Measurements from ENCODE around the gene MLLT10.

MLLT10 gene

DNA sequence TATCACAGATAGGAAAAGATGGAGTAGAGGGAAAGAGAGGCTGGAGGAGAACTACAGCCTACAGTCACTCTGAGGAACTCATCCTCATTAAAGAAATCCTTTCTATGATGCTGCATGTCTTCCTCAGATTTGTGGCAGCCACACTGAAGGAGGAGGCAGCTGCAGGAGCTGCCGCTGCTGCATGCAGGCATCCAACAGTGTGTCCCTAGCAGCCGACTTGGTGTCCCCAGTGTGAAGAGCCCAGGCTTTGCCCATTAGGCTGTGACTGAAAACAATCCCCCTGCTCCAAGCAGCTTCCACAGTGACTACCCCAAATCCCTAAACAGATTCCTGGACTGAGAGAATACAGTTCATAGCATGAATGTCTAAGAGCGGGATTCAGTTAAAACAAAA, 31.7 kb upstream of the MLLT10 start:
- Histone ChIP-seq H3K4me1 (ENCODE audit: control insufficient read depth, insufficient read depth, low read length) (peaks cover 71% of the 10 kb centered on the region), H3K27me3 (ENCODE audit: control insufficient read depth, insufficient read depth, low read length) (peaks cover 69% of the 10 kb centered on the region), H3K9ac (ENCODE audit: low read length) (no peak overlapping the region), H3K36me3 (ENCODE audit: control insufficient read depth, insufficient read depth, low read length) (no peaks in the 10 kb centered on the region), H3K27ac (ENCODE audit: low read depth, low read length) (no peak overlapping the region), H3K4me3 (ENCODE audit: low read depth, low read length) (no peak overlapping the region), H3K9me3 (ENCODE audit: control insufficient read depth, insufficient read depth, low read depth, low read length) (no peaks in the 10 kb centered on the region)

DNA sequence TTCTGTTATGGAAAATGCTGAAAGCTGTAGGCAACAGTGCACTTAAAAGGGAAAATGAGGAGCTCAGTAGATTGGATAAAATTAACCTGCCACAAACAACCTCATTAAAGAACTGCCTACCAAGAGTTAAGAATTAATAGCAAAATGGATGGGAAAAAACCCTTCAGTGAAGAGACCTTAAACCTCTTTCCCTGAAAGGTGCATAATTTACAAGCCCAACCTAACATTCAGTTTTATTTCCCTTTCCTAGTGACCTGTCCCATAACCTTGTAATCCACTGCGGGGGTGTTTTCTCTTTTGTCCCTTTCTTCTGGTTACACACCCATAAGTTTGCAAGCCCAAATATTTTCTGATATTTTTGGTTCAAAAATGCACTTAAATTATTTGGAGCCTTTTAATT, 30.5 kb upstream of the MLLT10 start:
- H3K27me3 ChIP-seq (ENCODE audit: control insufficient read depth, insufficient read depth, low read length) = peaks cover 65% of the 10 kb centered on the region
- H3K27ac ChIP-seq (ENCODE audit: low read depth, low read length) = no peak overlapping the region
- H3K4me3 ChIP-seq (ENCODE audit: low read depth, low read length) = no peak overlapping the region
- H3K36me3 ChIP-seq (ENCODE audit: control insufficient read depth, insufficient read depth, low read length) = no peaks in the 10 kb centered on the region
- no peaks in the 10 kb centered on the region for H3K9me3 ChIP-seq (ENCODE audit: control insufficient read depth, insufficient read depth, low read depth, low read length)
- H3K4me1 ChIP-seq (ENCODE audit: control insufficient read depth, insufficient read depth, low read length) = peaks cover 71% of the 10 kb centered on the region
- no peak overlapping the region for H3K9ac ChIP-seq (ENCODE audit: low read length)

DNA sequence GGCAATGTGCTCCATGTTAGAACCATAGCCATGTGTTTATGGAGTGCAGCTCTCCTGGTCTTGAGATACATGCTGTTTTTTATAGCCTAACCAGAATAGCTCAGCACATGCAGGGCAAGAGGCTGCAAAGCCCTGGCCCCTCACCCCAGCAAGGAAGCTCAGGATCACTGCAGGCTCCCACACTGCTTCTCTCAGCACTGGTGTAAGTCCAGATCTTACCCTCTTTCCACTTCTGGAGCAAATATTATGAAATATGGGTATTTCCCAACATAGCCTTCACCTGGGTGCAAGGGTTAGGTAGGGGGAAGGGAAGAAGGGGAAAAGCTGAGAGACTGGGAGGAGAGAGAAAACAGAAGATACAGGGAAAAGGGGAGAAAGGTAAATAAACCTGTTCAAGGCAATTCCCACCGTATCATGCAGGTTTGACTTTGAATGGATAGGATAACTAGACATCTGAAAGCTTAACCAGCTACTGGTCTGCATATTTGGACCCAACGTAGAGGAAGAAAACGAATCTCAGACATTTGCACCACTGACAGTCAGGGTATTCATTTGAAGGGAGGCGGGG, 28.2 kb upstream of the MLLT10 start:
- Histone ChIP-seq H3K4me1 (ENCODE audit: control insufficient read depth, insufficient read depth, low read length) (peaks cover 63% of the 10 kb centered on the region), H3K27ac (ENCODE audit: low read depth, low read length) (no peak overlapping the region), H3K9me3 (ENCODE audit: control insufficient read depth, insufficient read depth, low read depth, low read length) (no peaks in the 10 kb centered on the region), H3K9ac (ENCODE audit: low read length) (no peak overlapping the region), H3K27me3 (ENCODE audit: control insufficient read depth, insufficient read depth, low read length) (peaks cover 42% of the 10 kb centered on the region), H3K36me3 (ENCODE audit: control insufficient read depth, insufficient read depth, low read length) (no peaks in the 10 kb centered on the region), H3K4me3 (ENCODE audit: low read depth, low read length) (no peak overlapping the region)

DNA sequence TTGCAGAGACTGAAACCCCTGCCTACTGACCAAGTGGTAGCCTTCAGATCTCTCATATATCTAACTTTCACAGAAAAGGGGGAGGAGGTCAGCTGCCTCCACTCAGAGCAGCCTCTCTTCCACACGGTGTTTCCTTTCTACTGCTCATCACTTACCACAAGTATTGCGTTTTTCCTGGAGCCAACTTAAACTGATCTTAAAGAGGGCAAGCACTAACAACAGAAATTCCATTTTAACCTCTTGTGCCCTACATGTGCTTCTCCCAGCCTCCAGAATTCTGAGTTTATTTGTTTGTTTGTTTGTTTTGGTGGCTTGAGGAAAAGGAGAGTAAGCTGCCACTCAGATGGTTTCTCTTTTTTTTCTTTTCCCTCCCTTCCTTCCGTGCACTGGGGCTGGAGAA, 27.7 kb upstream of the MLLT10 start:
- H3K9ac ChIP-seq (ENCODE audit: low read length) = no peak overlapping the region
- H3K27me3 ChIP-seq (ENCODE audit: control insufficient read depth, insufficient read depth, low read length) = peaks cover 37% of the 10 kb centered on the region
- H3K36me3 ChIP-seq (ENCODE audit: control insufficient read depth, insufficient read depth, low read length) = no peaks in the 10 kb centered on the region
- peaks cover 62% of the 10 kb centered on the region for H3K4me1 ChIP-seq (ENCODE audit: control insufficient read depth, insufficient read depth, low read length)
- H3K4me3 ChIP-seq (ENCODE audit: low read depth, low read length) = 0 out of 2 replicates have a peak overlapping the region, but pooled peaks have one; percentile 49
- no peaks in the 10 kb centered on the region for H3K9me3 ChIP-seq (ENCODE audit: control insufficient read depth, insufficient read depth, low read depth, low read length)
- H3K27ac ChIP-seq (ENCODE audit: low read depth, low read length) = no peak overlapping the region

DNA sequence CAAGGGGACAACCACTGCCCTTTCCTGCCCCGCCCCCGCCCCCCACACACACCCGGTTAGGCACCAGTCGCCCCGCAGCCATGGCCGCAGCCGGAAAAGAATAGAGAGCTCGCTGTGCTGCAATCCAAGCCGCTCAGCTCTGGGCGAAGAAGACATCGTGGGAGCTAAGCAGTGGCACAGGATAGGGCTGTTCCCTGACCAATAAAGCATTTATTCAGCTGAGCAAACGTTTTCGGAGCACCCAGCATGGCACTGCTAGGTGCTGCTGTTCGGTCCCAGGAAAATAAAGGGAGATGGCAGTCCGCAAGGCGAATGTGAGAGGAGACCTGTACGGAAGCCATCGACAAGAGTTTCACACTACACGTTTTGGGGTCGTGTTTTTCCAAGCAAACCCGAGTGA, 26.9 kb upstream of the MLLT10 start:
- H3K4me1 ChIP-seq (ENCODE audit: control insufficient read depth, insufficient read depth, low read length) = peaks cover 62% of the 10 kb centered on the region
- H3K9ac ChIP-seq (ENCODE audit: low read length) = peak overlapping the region; percentile 56
- no peak overlapping the region for H3K27ac ChIP-seq (ENCODE audit: low read depth, low read length)
- H3K36me3 ChIP-seq (ENCODE audit: control insufficient read depth, insufficient read depth, low read length) = no peaks in the 10 kb centered on the region
- H3K4me3 ChIP-seq (ENCODE audit: low read depth, low read length) = peak overlapping the region; percentile 49
- peaks cover 29% of the 10 kb centered on the region for H3K27me3 ChIP-seq (ENCODE audit: control insufficient read depth, insufficient read depth, low read length)
- H3K9me3 ChIP-seq (ENCODE audit: control insufficient read depth, insufficient read depth, low read depth, low read length) = no peaks in the 10 kb centered on the region

DNA sequence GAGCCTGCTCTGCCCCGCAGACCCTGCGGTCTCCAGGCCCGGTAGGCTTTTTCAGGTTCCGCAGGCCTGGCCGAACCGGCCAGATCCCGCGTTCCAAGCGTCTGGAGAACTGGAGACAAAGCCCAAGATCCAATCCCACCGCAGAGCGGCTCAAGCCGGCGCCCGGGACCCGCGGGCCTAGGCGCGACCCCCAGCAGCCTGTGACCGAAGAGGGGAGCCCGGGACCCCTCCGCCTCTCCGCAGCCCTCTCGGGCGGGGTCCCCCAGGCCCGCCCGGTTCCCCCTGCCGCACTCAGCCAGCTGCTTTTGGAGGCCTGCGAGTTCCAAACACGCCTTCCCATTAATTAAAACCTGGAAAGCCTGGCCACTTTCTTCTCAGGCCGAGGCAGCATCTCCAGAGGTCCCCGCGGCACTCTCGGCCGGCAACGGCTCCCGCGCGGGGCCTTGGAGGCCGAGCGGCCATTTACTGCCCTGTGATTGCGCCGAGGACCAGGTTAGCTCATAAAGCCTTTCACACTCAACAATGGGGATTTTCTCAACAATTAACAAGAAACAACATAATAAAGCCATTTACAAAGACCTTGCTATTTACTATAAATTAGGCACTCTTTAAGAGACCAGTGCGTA, 25.2 kb upstream of the MLLT10 start:
- no peaks in the 10 kb centered on the region for H3K36me3 ChIP-seq (ENCODE audit: control insufficient read depth, insufficient read depth, low read length)
- peaks cover 27% of the 10 kb centered on the region for H3K27me3 ChIP-seq (ENCODE audit: control insufficient read depth, insufficient read depth, low read length)
- peak overlapping the region; percentile 49 for H3K4me3 ChIP-seq (ENCODE audit: low read depth, low read length)
- peak overlapping the region; percentile 92 for H3K9ac ChIP-seq (ENCODE audit: low read length)
- peak overlapping the region; percentile 90 for H3K27ac ChIP-seq (ENCODE audit: low read depth, low read length)
- H3K9me3 ChIP-seq (ENCODE audit: control insufficient read depth, insufficient read depth, low read depth, low read length) = no peaks in the 10 kb centered on the region
- peaks cover 70% of the 10 kb centered on the region for H3K4me1 ChIP-seq (ENCODE audit: control insufficient read depth, insufficient read depth, low read length)

DNA sequence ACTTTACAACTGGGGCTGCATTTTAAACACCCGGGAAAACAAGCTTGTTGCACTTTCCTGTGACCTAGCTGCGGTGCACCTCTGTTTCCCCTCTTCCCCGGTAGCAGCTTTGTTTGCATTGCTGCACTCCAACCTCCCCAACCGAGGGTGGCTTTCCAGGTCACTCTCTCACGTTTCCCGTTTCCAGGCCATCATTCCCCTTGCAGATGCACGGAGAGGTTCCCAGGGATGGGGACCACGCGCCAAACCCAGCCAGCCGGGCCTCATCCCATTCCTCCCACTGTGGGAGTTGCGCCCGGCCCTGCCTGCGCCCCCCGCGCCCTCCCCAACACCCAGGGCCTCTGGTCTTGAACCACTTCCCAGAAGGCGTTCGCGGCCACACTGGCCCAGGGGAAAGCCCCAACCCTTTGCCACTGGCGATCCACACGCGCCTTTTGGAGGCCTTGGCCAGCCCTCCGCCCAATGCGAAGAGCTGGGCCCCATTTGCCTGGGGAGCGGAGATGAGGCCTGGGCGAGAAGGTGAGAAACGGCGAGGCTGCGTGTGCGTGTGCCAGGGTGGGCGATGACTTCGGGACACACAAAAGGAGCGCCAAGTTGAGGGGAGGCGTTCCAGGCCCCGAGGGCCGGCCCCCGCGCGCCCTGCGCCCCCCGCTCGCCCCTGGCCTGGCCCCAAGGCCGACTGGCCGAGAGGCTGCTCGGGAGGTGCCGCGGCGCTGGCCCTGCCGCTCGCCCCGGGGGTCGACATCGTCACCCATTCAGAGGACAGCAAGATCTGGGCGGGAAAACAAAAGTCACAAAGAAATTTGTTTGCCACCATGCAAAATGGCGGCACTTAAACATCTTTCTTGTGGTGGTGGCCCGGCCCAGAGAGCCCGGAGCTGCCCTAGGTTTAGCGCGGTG, 24.4 kb upstream of the MLLT10 start:
- Histone ChIP-seq H3K9ac (ENCODE audit: low read length) (peak overlapping the region; percentile 92), H3K4me1 (ENCODE audit: control insufficient read depth, insufficient read depth, low read length) (peaks cover 70% of the 10 kb centered on the region), H3K36me3 (ENCODE audit: control insufficient read depth, insufficient read depth, low read length) (no peaks in the 10 kb centered on the region), H3K27me3 (ENCODE audit: control insufficient read depth, insufficient read depth, low read length) (peaks cover 29% of the 10 kb centered on the region), H3K27ac (ENCODE audit: low read depth, low read length) (peak overlapping the region; percentile 90), H3K4me3 (ENCODE audit: low read depth, low read length) (peak overlapping the region; percentile 49), H3K9me3 (ENCODE audit: control insufficient read depth, insufficient read depth, low read depth, low read length) (no peaks in the 10 kb centered on the region)

DNA sequence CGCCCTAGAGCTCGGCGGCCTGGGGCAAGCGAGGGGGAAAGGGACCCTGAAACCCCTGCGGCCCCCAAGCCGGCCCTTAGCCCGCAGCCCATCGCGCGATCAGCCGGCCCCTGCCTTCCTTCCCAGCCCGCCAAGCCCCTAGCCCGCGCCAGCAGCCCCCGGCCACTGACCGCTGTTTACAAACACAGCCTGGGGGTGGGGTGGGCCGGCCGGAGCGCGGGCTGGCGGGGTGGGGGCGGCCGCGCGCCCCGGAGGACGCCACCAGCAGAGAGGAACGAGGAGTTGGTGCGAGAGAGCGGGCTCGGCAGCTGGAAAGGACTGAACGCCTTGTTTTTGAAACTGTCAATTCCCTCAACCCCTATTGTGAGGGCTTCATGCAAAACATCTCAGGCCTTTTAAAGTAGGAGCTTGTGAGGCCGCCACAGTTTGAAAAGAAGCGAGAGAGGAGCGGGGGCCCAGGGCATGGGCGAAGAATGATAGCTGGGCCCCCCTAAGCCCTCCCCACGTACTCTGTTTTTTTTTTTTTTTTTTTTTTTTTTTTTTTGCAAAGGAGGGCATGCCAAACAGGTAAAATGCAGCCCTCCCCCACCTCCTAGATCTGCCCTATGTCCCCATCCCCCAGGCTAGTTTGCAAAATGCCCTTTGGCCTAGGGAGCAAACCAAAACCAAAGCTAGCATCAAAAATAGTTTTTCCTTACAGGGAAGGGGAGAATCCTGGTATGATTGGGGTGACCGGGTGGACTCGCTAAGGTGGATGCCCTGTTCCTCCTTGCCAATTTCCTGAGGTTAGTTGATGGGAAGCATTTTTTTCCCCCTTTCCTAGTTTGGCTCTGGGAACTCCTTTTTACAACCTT, 23.6 kb upstream of the MLLT10 start:
- Histone ChIP-seq H3K27ac (ENCODE audit: low read depth, low read length) (peak overlapping the region; percentile 90), H3K27me3 (ENCODE audit: control insufficient read depth, insufficient read depth, low read length) (peaks cover 31% of the 10 kb centered on the region), H3K9me3 (ENCODE audit: control insufficient read depth, insufficient read depth, low read depth, low read length) (no peaks in the 10 kb centered on the region), H3K4me1 (ENCODE audit: control insufficient read depth, insufficient read depth, low read length) (peaks cover 73% of the 10 kb centered on the region), H3K9ac (ENCODE audit: low read length) (peak overlapping the region; percentile 92), H3K4me3 (ENCODE audit: low read depth, low read length) (peak overlapping the region; percentile 49), H3K36me3 (ENCODE audit: control insufficient read depth, insufficient read depth, low read length) (no peaks in the 10 kb centered on the region)

DNA sequence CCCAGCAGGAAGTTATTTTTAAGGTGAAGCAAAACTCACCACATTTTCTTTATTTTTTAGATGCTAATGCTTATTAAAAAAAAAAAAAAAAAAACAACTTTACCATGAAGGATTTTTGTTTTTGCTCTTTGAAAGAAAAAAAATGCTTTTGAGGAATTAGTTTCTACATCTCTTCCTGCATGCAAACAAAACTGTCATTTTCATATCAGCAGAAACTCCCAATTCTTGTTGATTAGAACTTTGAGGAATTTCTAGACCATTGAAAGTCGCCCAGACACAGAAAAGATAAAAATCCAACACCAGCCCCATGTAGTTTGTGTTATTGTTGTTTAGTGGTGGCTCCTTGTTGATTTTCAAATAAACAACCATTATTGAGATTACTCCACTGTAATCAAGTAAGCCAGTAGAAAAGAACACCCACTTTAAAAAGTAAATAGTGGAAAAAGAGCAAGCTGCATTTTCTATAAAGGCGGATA, 22.9 kb upstream of the MLLT10 start:
- Histone ChIP-seq H3K4me3 (ENCODE audit: low read depth, low read length) (peak overlapping the region; percentile 49), H3K27ac (ENCODE audit: low read depth, low read length) (peak overlapping the region; percentile 90), H3K36me3 (ENCODE audit: control insufficient read depth, insufficient read depth, low read length) (no peaks in the 10 kb centered on the region), H3K9ac (ENCODE audit: low read length) (peak overlapping the region; percentile 92), H3K27me3 (ENCODE audit: control insufficient read depth, insufficient read depth, low read length) (peaks cover 25% of the 10 kb centered on the region), H3K9me3 (ENCODE audit: control insufficient read depth, insufficient read depth, low read depth, low read length) (no peaks in the 10 kb centered on the region), H3K4me1 (ENCODE audit: control insufficient read depth, insufficient read depth, low read length) (peaks cover 70% of the 10 kb centered on the region)

DNA sequence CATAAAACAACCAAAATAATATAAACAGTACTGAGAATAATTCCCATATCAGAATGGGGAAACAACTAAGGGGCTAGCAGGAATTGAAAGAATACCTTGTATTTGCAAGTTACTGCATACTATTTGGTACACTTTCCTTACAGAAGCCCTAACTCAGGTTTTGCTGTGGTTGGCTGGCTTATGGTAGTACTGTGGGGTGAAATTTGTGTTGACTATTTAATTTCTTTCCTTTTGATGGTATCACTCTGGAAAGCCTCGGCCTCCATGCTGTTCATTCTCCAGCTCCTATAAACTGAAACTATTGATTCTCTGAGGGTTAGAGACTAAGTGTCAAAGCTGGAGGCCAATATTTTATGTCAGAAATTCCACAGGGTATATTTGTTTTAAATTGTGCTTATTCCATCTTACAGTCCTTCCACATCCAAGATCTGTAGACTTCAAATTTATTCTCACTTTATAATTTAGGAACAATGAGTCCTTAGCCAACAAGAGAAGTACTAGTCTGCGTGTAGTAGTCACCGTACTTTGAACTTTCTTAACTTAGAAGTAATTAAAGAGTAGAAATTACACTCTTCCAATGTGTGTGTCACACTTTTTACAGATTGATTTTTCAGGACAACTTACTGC, 22.0 kb upstream of the MLLT10 start:
- no peak overlapping the region for H3K9ac ChIP-seq (ENCODE audit: low read length)

More for the DNA sequence above, 22.0 kb upstream of the MLLT10 start:
- Histone ChIP-seq H3K4me1 (ENCODE audit: control insufficient read depth, insufficient read depth, low read length) (peaks cover 62% of the 10 kb centered on the region), H3K27ac (ENCODE audit: low read depth, low read length) (0 out of 2 replicates have a peak overlapping the region, but pooled peaks have one; percentile 90), H3K4me3 (ENCODE audit: low read depth, low read length) (peak overlapping the region; percentile 49), H3K9me3 (ENCODE audit: control insufficient read depth, insufficient read depth, low read depth, low read length) (no peaks in the 10 kb centered on the region), H3K36me3 (ENCODE audit: control insufficient read depth, insufficient read depth, low read length) (no peaks in the 10 kb centered on the region), H3K27me3 (ENCODE audit: control insufficient read depth, insufficient read depth, low read length) (peaks cover 17% of the 10 kb centered on the region)
